Stimulated activated CD8-positive, alpha-beta memory T cell treated with anti-CD3 and anti-CD28 coated beads, Interleukin-2, amount 100 ng/mL, for 1 hour (primary cell): Measurements from ENCODE around the gene TEX13D.
"Not testable (repeated sequence)": the region's sequence is repeated elsewhere in the genome, so short reads cannot be mapped to it uniquely, and the experiment has no call there.

ENCODE experiments used
- DNase-seq, 2 donors: peaks; one replicate each; pipeline ENCODE4 v3.0.0-alpha.2; 2020; ENCODE audit warnings: low read depth in 2 of 2

Gene TEX13D

GRCh38 chrX:124332481-124333424 is at the start of gene TEX13D:
TEX13D (plus strand) TSS chrX:124332660; CDS start chrX:124332918, 258 bp downstream.
- no peak for DNase-seq

GRCh38 chrX:124289443-124289842 is 43.0 kb upstream of the TEX13D start:
- DNase-seq, result no peak

- no peak for DNase-seq
Observed at GRCh38 chrX:124293810-124294209, 38.6 kb upstream of the TEX13D start.

- not testable (repeated sequence) for DNase-seq
Observed at GRCh38 chrX:124299323-124299722, 33.1 kb upstream of the TEX13D start.

DNA sequence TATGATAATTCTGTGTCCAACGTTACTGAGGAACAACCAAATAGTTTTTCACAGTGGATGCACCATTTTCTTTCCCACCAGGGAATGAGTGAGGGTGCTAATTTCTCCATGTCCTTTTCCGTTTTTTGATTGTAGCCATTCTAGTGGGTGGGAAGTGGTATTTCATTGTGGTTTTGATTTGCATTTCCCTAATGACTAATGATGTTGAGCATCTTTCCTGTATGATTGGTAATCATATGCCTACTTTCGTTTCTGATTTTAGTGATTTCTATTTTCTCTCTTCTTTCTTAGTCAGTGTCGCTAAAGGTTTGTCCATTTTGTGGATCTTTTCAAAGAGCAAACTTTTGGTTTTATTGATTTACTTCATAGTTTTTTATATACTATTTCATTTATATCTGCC is 32.1 kb upstream of the TEX13D start:
- no peak for DNase-seq

- no peak for DNase-seq
Observed at GRCh38 chrX:124307253-124307907, 25.1 kb upstream of the TEX13D start.

DNA sequence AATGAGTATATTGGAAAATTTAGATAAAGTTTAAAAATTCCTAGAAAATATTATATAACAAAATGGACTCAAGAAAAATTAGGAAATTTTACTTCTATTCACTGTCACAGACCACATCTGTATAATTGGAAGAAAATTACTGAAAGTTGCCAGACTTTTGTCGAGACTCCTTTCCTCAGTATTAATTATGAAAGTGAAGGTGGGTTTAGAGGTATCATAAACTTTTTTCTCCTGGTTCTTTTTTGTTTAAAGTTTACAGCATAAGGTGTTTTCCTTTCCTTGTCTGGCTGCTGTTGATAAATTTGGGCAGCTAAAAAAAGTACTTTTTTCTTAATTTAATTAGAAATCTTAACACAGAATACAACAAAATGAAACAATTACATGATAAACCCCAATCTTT is 6.7 kb upstream of the TEX13D start:
- DNase-seq, result no peak

DNA sequence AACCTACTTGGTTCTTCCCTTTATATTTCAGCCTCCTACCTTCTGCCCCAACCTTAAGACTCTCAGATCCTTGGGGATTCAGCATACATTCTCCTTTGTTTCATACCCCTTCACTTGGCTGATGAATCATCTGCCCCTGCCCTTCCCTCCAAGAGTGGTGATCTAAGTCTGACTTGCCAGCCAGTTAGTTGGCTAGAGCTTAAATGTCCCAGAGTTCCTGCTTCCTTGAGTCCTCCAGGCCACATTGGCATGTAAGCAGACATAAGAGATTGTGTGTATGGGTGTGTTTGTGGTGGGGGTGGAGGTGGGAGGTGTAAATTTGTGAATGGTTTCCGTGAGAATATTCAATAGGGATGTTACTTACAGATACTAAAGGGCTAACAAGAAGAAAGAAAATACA is 3.7 kb upstream of the TEX13D start:
- no peak for DNase-seq

DNA sequence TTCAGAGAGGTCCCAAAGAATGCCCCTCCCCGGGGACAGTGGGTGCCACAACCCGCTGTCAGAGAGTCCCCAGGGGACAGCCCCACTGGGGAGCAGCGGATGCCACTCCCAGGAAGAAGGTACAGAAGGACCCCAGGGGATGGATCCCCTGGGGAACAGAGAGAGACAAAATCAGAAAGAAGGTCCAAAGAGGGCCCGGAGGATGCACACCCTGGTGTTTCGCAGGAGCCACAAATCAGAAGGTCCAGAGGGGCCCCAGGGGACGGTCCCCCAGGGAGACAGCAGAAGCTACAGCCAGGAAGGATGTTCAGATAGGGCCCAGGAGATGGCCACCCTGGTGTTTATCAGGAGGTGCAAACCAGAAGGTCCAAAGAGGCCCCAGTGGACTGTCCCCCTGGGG is 1.4 kb downstream of the TEX13D start:
- no peak for DNase-seq

- not testable (repeated sequence) for DNase-seq
Observed at GRCh38 chrX:124334555-124334954, 2.1 kb downstream of the TEX13D start.

- DNase-seq, result no peak
Observed at GRCh38 chrX:124335598-124335997, 3.1 kb downstream of the TEX13D start.

DNA sequence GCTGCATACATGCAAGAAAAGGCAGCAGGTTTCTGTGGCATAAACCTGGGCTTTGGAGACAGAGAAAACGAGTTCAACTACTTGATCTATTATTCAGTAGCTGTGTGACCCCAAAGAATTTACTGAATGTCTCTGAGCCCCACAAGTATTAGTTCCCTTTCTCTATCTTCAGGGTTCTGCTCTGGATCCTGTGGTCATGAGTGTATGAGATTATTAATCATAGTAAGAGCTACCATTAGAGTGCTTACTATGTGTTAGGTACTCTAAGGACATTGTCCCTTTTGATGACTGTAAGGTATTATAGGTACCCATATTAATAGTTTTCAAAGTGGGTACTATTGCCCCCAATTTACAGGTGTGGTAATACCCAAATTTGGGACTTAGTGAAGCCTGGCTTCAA is 5.5 kb downstream of the TEX13D start:
- DNase-seq, result no peak

GRCh38 chrX:124338733-124339514 is 6.5 kb downstream of the TEX13D start:
- no peak for DNase-seq

- no peak for DNase-seq
Observed at GRCh38 chrX:124341396-124342132, 9.1 kb downstream of the TEX13D start.

GRCh38 chrX:124342174-124342867 is 9.9 kb downstream of the TEX13D start:
- DNase-seq, result no peak

DNA sequence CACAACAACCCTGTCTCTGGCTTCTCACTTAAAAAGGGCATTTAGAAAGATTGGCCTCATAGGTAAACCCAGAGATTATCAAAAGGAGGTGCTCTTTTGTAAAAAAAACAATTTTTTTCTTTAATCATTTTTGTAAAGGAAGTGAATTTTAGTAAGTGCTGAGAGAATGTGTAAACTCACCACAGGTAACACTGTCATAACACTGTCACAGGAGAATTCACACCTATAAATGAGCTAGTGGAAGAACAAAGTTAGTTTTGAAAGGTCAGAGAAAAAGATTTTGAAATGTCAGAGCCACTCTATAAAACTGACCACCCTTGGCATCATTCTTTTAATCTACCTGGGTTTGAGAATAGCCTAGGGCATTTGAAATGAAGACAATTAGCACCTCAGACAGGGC is 10.6 kb downstream of the TEX13D start:
- DNase-seq, result no peak

DNA sequence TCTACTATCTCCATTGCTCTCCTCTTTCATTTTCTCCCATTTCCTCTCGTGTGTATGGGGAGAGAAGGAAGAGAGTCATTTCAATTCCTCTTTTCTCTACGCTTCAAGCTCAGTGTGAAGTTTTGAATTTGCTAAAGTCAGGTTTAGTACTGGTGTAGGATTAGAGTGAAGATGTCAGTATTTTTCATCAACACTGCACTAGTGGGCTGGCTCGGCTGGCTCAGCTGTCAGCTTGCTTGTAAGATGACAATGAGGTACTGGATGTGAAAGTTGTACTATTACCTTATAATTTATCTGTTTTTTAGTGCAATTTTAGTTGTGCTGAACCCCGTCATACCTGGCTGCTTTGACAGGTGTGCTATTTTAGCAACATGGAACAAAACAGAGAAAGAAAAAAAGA is 11.8 kb downstream of the TEX13D start:
- no peak for DNase-seq

- DNase-seq, result no peak
Observed at GRCh38 chrX:124346117-124346876, 13.8 kb downstream of the TEX13D start, which contains the start of gene SH2D1A. SH2D1A (plus strand) TSS chrX:124346563; CDS start chrX:124346643, 80 bp downstream.

DNA sequence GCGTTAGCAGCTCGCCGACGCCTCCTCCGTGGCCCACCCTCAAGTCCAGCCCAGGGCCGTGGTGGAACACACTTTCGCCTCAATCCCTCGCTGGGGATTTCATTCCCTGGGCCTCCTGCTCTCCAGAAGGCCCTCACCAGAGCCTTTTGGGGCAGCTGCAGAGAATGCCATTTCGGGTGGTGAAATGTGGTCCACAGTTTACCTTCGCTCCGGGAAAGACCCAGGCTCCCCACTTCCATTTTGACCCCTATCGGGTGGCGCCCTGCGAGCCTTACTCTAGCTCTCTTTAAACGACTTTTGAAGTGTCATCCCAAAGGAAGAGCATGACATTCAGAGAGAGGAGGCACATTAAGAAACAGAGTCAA is 14.4 kb downstream of the TEX13D start:
- DNase-seq, result no peak

DNA sequence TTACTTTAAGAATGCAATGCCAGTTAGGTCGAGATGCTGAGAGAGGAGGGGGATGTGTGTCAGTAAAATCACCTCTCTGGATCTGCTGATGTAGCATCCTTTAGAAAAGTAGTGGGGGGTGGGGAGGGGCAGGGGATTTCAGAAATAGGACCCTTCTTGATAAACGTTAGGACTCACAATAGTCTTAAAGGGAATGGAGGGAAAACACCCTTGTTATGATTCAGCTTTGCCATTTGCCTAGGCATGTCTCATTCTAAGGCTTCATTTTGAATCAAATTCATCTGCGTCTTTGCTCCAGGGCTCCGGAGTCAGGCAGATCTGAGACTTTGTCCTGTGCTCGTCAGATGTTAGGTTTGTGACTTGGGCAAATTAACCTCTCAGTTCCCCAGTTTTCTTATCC is 14.8 kb downstream of the TEX13D start:
- no peak for DNase-seq
